Transverse colon (tissue), 4 donors: ENCODE measurements around the gene SFXN4.

Experiments used
- CTCF ChIP-seq, 5 experiments: fragments of 200-600 bp in 3 of 5; fragments of 450-650 bp in 2 of 5; sonication (generic) in 3 of 5; IDR thresholded peaks; 1 replicate in 2 of 5; 2 replicates in 3 of 5; pipeline ENCODE4 v1.5.1; 2016 to 2017; ENCODE audit warnings: antibody characterized with exemption in 5 of 5, inconsistent platforms in 3 of 5, mild to moderate bottlenecking in 2 of 5, moderate library complexity in 1 of 5
- EP300 ChIP-seq: sonication (generic); formaldehyde crosslinking; IDR thresholded peaks from one replicate; pipeline ENCODE4 v1.6.1; 2017; ENCODE audit warnings: antibody characterized with exemption, low read depth
- POLR2A ChIP-seq: fragments of 450-650 bp; IDR thresholded peaks from one replicate; pipeline ENCODE4 v1.6.1; 2016; ENCODE audit warnings: antibody characterized with exemption, mild to moderate bottlenecking, moderate library complexity
- POLR2AphosphoS5 ChIP-seq, 3 donors: sonication (generic); formaldehyde crosslinking; IDR thresholded peaks; one replicate each; pipeline ENCODE4 v1.6.1; 2016; ENCODE audit warnings: antibody characterized with exemption in 3 of 3

- TF ChIP-seq POLR2AphosphoS5 (IDR thresholded peaks at IDR 0.05): no peak
- no peak for TF ChIP-seq CTCF (IDR thresholded peaks at IDR 0.05)
- TF ChIP-seq POLR2A: no peak
- TF ChIP-seq EP300: no peak
These were observed 26.4 kb upstream of the SFXN4 start for GRCh38 chr10:119191881-119192280.
